Endodermal cell (in vitro differentiated cells): ENCODE results near the gene BGN. TPM values are rescaled to one million over a fixed set of nuclear protein-coding genes. Genes with fewer than 3 reads are reported as not detected.

ENCODE experiments used
- DNase-seq: peaks from one replicate; pipeline ENCODE4 v3.0.0-alpha.2; 2017
- H3K27ac ChIP-seq: 2 replicates; pipeline ENCODE4 v1.5.1; 2013; ENCODE audit warnings: mild to moderate bottlenecking, low read depth, low read length, moderate library complexity
- H3K27me3 ChIP-seq: 2 replicates; pipeline ENCODE4 v1.6.1; 2013; ENCODE audit warnings: mild to moderate bottlenecking, low read length, moderate library complexity; ENCODE audit not compliant: insufficient read depth, control insufficient read depth, poor library complexity, severe bottlenecking
- H3K36me3 ChIP-seq: 2 replicates; pipeline ENCODE4 v1.7.0; 2013; ENCODE audit warnings: mild to moderate bottlenecking, low read length, moderate library complexity; ENCODE audit not compliant: control insufficient read depth, insufficient read depth
- H3K4me1 ChIP-seq: one replicate; pipeline ENCODE4 v1.7.0; 2013; ENCODE audit warnings: low read length; ENCODE audit not compliant: control insufficient read depth, insufficient read depth
- H3K4me3 ChIP-seq: 2 replicates; pipeline ENCODE4 v1.5.1; 2013; ENCODE audit warnings: mild to moderate bottlenecking, low read length, moderate library complexity
- H3K9ac ChIP-seq: 2 replicates; pipeline ENCODE4 v1.6.1; 2013; ENCODE audit warnings: mild to moderate bottlenecking, low read length, moderate library complexity; ENCODE audit not compliant: poor library complexity, severe bottlenecking; ENCODE audit errors: extremely low read depth
- H3K9me3 ChIP-seq: 2 replicates; pipeline ENCODE4 v1.6.1; 2013; ENCODE audit warnings: mild to moderate bottlenecking, low read length, moderate library complexity; ENCODE audit not compliant: control insufficient read depth
- H3K27ac Mint-ChIP-seq: 2 replicates; pipeline ENCODE4 v1.8.0; 2020; ENCODE audit warnings: mixed read lengths
- H3K27me3 Mint-ChIP-seq: 2 replicates; pipeline ENCODE4 v1.8.0; 2021; ENCODE audit warnings: mild to moderate bottlenecking, mixed read lengths; ENCODE audit not compliant: insufficient read depth
- H3K36me3 Mint-ChIP-seq: 2 replicates; pipeline ENCODE4 v1.8.0; 2020; ENCODE audit warnings: low read depth, mixed read lengths
- H3K4me1 Mint-ChIP-seq: 2 replicates; pipeline ENCODE4 v1.8.0; 2020; ENCODE audit warnings: mixed read lengths
- H3K4me3 Mint-ChIP-seq: 2 replicates; pipeline ENCODE4 v1.8.0; 2020; ENCODE audit warnings: mild to moderate bottlenecking, moderate library complexity, mixed read lengths
- H3K9me3 Mint-ChIP-seq: 2 replicates; pipeline ENCODE4 v1.8.0; 2020; ENCODE audit warnings: mild to moderate bottlenecking, mixed read lengths
- WGBS, 2 experiments: methylation state at CpG; one replicate each; pipeline versions ENCODE4 v1.1.5 to v1.1.7; 2013; ENCODE audit warnings: missing lambda C conversion rate in 2 of 2, mixed read lengths in 1 of 2; ENCODE audit not compliant: insufficient coverage in 1 of 2, insufficient read length in 1 of 2; 5-methylcytosine and 5-hydroxymethylcytosine counted together
- total RNA-seq, 2 donors: library from RNA; stranded (reverse); fragmentation: NEBNext Ultra II Directional in 1 of 2; extraction: Animal tissue kit (Norgen Biotek cat#: 25700) in 1 of 2; gene quantifications; 2 replicates in 1 of 2; 3 replicates in 1 of 2; pipeline ENCODE4 v1.2.1, GENCODE V29; 2021
- TF ChIP-seq, protein P1 (sequence below): fragments of 200-600 bp; sonication (generic); conservative IDR thresholded peaks from 2 replicates; pipeline ENCODE4 v1.5.0; 2021; ENCODE audit warnings: antibody characterized with exemption, mild to moderate bottlenecking

The BGN gene
- total RNA-seq, 2 donors from 2014 or later = 1.2 to 1.6 TPM

GRCh38 chrX:153463556-153463955 is 31.2 kb upstream of the BGN start:
- 94% methylated on average over 12 of the region's 12 CpGs; no CpG with 5 or more reads in 1 of the 2 experiments for WGBS, 2 experiments
- Mint-ChIP-seq H3K27ac (no peak overlapping the region), H3K9me3 (peaks cover 78% of the 10 kb centered on the region), H3K4me1 (no peaks in the 10 kb centered on the region), H3K27me3 (no peaks in the 10 kb centered on the region), H3K36me3 (peaks cover 5% of the 10 kb centered on the region), H3K4me3 (no peak overlapping the region)
- Histone ChIP-seq H3K9ac (no peak overlapping the region), H3K27ac (no peak overlapping the region), H3K4me3 (no peak overlapping the region), H3K36me3 (no peaks in the 10 kb centered on the region), H3K9me3 (no peaks in the 10 kb centered on the region), H3K4me1 (no peaks in the 10 kb centered on the region), H3K27me3 (no peaks in the 10 kb centered on the region)
- TF ChIP-seq, protein P1, sequence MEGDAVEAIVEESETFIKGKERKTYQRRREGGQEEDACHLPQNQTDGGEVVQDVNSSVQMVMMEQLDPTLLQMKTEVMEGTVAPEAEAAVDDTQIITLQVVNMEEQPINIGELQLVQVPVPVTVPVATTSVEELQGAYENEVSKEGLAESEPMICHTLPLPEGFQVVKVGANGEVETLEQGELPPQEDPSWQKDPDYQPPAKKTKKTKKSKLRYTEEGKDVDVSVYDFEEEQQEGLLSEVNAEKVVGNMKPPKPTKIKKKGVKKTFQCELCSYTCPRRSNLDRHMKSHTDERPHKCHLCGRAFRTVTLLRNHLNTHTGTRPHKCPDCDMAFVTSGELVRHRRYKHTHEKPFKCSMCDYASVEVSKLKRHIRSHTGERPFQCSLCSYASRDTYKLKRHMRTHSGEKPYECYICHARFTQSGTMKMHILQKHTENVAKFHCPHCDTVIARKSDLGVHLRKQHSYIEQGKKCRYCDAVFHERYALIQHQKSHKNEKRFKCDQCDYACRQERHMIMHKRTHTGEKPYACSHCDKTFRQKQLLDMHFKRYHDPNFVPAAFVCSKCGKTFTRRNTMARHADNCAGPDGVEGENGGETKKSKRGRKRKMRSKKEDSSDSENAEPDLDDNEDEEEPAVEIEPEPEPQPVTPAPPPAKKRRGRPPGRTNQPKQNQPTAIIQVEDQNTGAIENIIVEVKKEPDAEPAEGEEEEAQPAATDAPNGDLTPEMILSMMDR = no peak
- DNase-seq = no peak

GRCh38 chrX:153464116-153464515 is 30.7 kb upstream of the BGN start:
- peaks cover 5% of the 10 kb centered on the region for H3K36me3 Mint-ChIP-seq
- Histone ChIP-seq H3K27ac (no peak overlapping the region), H3K9me3 (no peaks in the 10 kb centered on the region), H3K36me3 (no peaks in the 10 kb centered on the region), H3K4me3 (no peak overlapping the region), H3K27me3 (no peaks in the 10 kb centered on the region), H3K9ac (no peak overlapping the region), H3K4me1 (no peaks in the 10 kb centered on the region)
- H3K4me3 Mint-ChIP-seq = no peak overlapping the region
- TF ChIP-seq, protein P1 = no peak
- no peak for DNase-seq
- H3K9me3 Mint-ChIP-seq = peaks cover 77% of the 10 kb centered on the region
- no peaks in the 10 kb centered on the region for H3K27me3 Mint-ChIP-seq
- no peaks in the 10 kb centered on the region for H3K4me1 Mint-ChIP-seq
- 82% methylated on average over 4 of the region's 5 CpGs; no CpG with 5 or more reads in 1 of the 2 experiments for WGBS, 2 experiments
- H3K27ac Mint-ChIP-seq = no peak overlapping the region

GRCh38 chrX:153465691-153466380 is 28.9 kb upstream of the BGN start:
- TF ChIP-seq, protein P1 = no peak
- Mint-ChIP-seq H3K9me3 (peaks cover 72% of the 10 kb centered on the region), H3K4me3 (no peak overlapping the region), H3K36me3 (peaks cover 3% of the 10 kb centered on the region), H3K27me3 (no peaks in the 10 kb centered on the region), H3K27ac (no peak overlapping the region), H3K4me1 (no peaks in the 10 kb centered on the region)
- Histone ChIP-seq H3K9ac (no peak overlapping the region), H3K4me1 (no peaks in the 10 kb centered on the region), H3K4me3 (no peak overlapping the region), H3K9me3 (no peaks in the 10 kb centered on the region), H3K27me3 (no peaks in the 10 kb centered on the region), H3K27ac (no peak overlapping the region), H3K36me3 (no peaks in the 10 kb centered on the region)
- no peak for DNase-seq
- WGBS, 2 experiments = 93% methylated on average over 18 of the region's 19 CpGs; no CpG with 5 or more reads in 1 of the 2 experiments
